Nephron (organoid): ENCODE results near the gene HNRNPF.

Source experiments
- H3K27ac Mint-ChIP-seq, 3 experiments: 2 replicates each; pipeline ENCODE4 v1.8.0; 2020; ENCODE audit warnings: mixed read lengths in 3 of 3, mild to moderate bottlenecking in 2 of 3, moderate library complexity in 1 of 3
- H3K27me3 Mint-ChIP-seq: 2 replicates; pipeline ENCODE4 v1.8.0; 2021; ENCODE audit warnings: low read depth, mild to moderate bottlenecking, moderate library complexity, mixed read lengths
- H3K36me3 Mint-ChIP-seq: 2 replicates; pipeline ENCODE4 v1.8.0; 2020; ENCODE audit warnings: low read depth, mixed read lengths
- H3K4me1 Mint-ChIP-seq: 2 replicates; pipeline ENCODE4 v1.8.0; 2020; ENCODE audit warnings: mixed read lengths
- H3K4me3 Mint-ChIP-seq, 3 experiments: 2 replicates each; pipeline ENCODE4 v1.8.0; 2020; ENCODE audit warnings: mild to moderate bottlenecking in 3 of 3, mixed read lengths in 3 of 3, moderate library complexity in 2 of 3
- H3K9me3 Mint-ChIP-seq: 2 replicates; pipeline ENCODE4 v1.8.0; 2020; ENCODE audit warnings: mixed read lengths
- CTCF ChIP-seq, 3 experiments: fragments of 200-600 bp; sonication (generic); IDR thresholded peaks; one replicate each; pipeline ENCODE4 v1.5.0; 2021; ENCODE audit warnings: antibody characterized with exemption in 3 of 3; ENCODE audit not compliant: unreplicated experiment in 3 of 3

HNRNPF gene

GRCh38 chr10:43354330-43354635, 54.7 kb downstream of the HNRNPF start:
- H3K4me3 Mint-ChIP-seq, result no peak overlapping the region
- H3K27me3 Mint-ChIP-seq, result no peaks in the 10 kb centered on the region
- H3K27ac Mint-ChIP-seq, result peak overlapping the region; percentile 66 to 70 (median 69)
- no peaks in the 10 kb centered on the region for H3K9me3 Mint-ChIP-seq
- H3K4me1 Mint-ChIP-seq, result peaks cover 15% of the 10 kb centered on the region
- TF ChIP-seq CTCF (IDR thresholded peaks at IDR 0.05; ENCODE audit: unreplicated experiment in 3 of 3), result no peak
- no peaks in the 10 kb centered on the region for H3K36me3 Mint-ChIP-seq

GRCh38 chr10:43353495-43354329, 55.3 kb downstream of the HNRNPF start:
- H3K4me3 Mint-ChIP-seq, result no peak overlapping the region
- TF ChIP-seq CTCF (IDR thresholded peaks at IDR 0.05; ENCODE audit: unreplicated experiment in 3 of 3), result no peak

GRCh38 chr10:43352951-43353350, 56.0 kb downstream of the HNRNPF start:
- Mint-ChIP-seq H3K36me3 (no peaks in the 10 kb centered on the region), H3K27me3 (no peaks in the 10 kb centered on the region), H3K4me1 (peaks cover 21% of the 10 kb centered on the region), H3K9me3 (no peaks in the 10 kb centered on the region), H3K27ac (peak overlapping the region in 1 of 3 experiments; percentile 70), H3K4me3 (no peak overlapping the region)
- no peak for TF ChIP-seq CTCF (IDR thresholded peaks at IDR 0.05; ENCODE audit: unreplicated experiment in 3 of 3)

More at GRCh38 chr10:43353495-43354329, 55.3 kb downstream of the HNRNPF start:
- H3K27ac Mint-ChIP-seq, result peak overlapping the region; percentile 66 to 70 (median 69)
- peaks cover 16% of the 10 kb centered on the region for H3K4me1 Mint-ChIP-seq
- no peaks in the 10 kb centered on the region for H3K27me3 Mint-ChIP-seq
- no peaks in the 10 kb centered on the region for H3K36me3 Mint-ChIP-seq
- no peaks in the 10 kb centered on the region for H3K9me3 Mint-ChIP-seq

DNA sequence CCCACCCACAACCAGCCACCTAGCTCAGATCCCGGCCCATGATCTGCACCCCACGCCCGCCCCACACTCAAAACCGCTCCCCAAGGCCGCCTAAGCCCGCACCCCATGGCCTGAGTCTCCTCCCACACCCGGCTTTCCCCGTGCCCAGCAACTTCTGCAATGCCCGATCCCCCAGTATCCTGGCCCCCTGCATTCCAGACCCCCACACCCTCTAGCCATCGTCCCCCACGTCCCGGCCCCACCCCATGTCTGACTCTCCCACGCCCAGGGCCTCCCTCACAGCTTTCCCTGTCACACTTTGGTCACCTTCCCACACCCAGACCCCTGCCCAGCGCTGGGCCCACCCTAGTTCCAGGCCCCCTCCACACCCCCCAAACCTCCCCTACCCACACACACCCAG, 57.7 kb downstream of the HNRNPF start:
- no peak for TF ChIP-seq CTCF (IDR thresholded peaks at IDR 0.05; ENCODE audit: unreplicated experiment in 3 of 3)
- H3K4me1 Mint-ChIP-seq, result peaks cover 21% of the 10 kb centered on the region
- no peak overlapping the region for H3K4me3 Mint-ChIP-seq
- H3K27me3 Mint-ChIP-seq, result no peaks in the 10 kb centered on the region
- no peaks in the 10 kb centered on the region for H3K9me3 Mint-ChIP-seq
- H3K27ac Mint-ChIP-seq, result no peak overlapping the region
- no peaks in the 10 kb centered on the region for H3K36me3 Mint-ChIP-seq

GRCh38 chr10:43350686-43351085, 58.3 kb downstream of the HNRNPF start:
- Mint-ChIP-seq H3K27me3 (no peaks in the 10 kb centered on the region), H3K4me3 (no peak overlapping the region), H3K27ac (no peak overlapping the region), H3K4me1 (peaks cover 16% of the 10 kb centered on the region), H3K9me3 (no peaks in the 10 kb centered on the region), H3K36me3 (no peaks in the 10 kb centered on the region)
- no peak for TF ChIP-seq CTCF (IDR thresholded peaks at IDR 0.05; ENCODE audit: unreplicated experiment in 3 of 3)

- Mint-ChIP-seq H3K4me3 (no peak overlapping the region), H3K27me3 (no peaks in the 10 kb centered on the region), H3K27ac (no peak overlapping the region), H3K9me3 (no peaks in the 10 kb centered on the region), H3K4me1 (peaks cover 16% of the 10 kb centered on the region), H3K36me3 (no peaks in the 10 kb centered on the region)
- no peak for TF ChIP-seq CTCF (IDR thresholded peaks at IDR 0.05; ENCODE audit: unreplicated experiment in 3 of 3)
Observed at GRCh38 chr10:43350156-43350555, 58.8 kb downstream of the HNRNPF start.
